HG03095 (cell line): ENCODE results near the gene SYK.
A peak's percentile ranks its signal among the peaks of the same experiment; 100 is the strongest.

Experiments
- ATAC-seq: cut with Tn5 transposase; IDR thresholded peaks from one replicate; pipeline ENCODE4 v1.9.1; 2021; ENCODE audit warnings: moderate library complexity; ENCODE audit not compliant: unreplicated experiment

The SYK gene

GRCh38 chr9:90821697-90822096 is 20.1 kb downstream of the SYK start:
- no peak for ATAC-seq

- no peak for ATAC-seq
Measured at GRCh38 chr9:90822866-90823265, 21.2 kb downstream of the SYK start.

- ATAC-seq, result no peak
Measured at GRCh38 chr9:90825586-90825985, 24.0 kb downstream of the SYK start.

GRCh38 chr9:90826326-90827020 is 24.9 kb downstream of the SYK start:
- no peak for ATAC-seq

GRCh38 chr9:90827181-90827871 is 25.7 kb downstream of the SYK start:
- peak; percentile 64 for ATAC-seq

GRCh38 chr9:90830051-90830450 is 28.4 kb downstream of the SYK start:
- no peak for ATAC-seq

GRCh38 chr9:90830977-90831376 is 29.4 kb downstream of the SYK start:
- peak; percentile 47 for ATAC-seq

GRCh38 chr9:90832261-90832660 is 30.6 kb downstream of the SYK start:
- no peak for ATAC-seq

- ATAC-seq, result no peak
Measured at GRCh38 chr9:90834828-90835595, 33.4 kb downstream of the SYK start.

GRCh38 chr9:90836411-90837080 is 34.9 kb downstream of the SYK start:
- no peak for ATAC-seq

GRCh38 chr9:90838098-90838497 is 36.5 kb downstream of the SYK start:
- no peak for ATAC-seq

GRCh38 chr9:90838581-90839154 is 37.0 kb downstream of the SYK start:
- ATAC-seq, result no peak

GRCh38 chr9:90839183-90839728 is 37.6 kb downstream of the SYK start:
- ATAC-seq, result peak; percentile 64

- no peak for ATAC-seq
Measured at GRCh38 chr9:90840696-90841095, 39.1 kb downstream of the SYK start.

GRCh38 chr9:90841213-90841612 is 39.6 kb downstream of the SYK start:
- no peak for ATAC-seq

- no peak for ATAC-seq
Measured at GRCh38 chr9:90841615-90842014, 40.0 kb downstream of the SYK start.

- ATAC-seq, result no peak
Measured at GRCh38 chr9:90842176-90842777, 40.7 kb downstream of the SYK start.

- ATAC-seq, result no peak
Measured at GRCh38 chr9:90842996-90843395, 41.4 kb downstream of the SYK start.

- no peak for ATAC-seq
Measured at GRCh38 chr9:90843525-90843924, 41.9 kb downstream of the SYK start.

GRCh38 chr9:90844326-90844725 is 42.7 kb downstream of the SYK start:
- ATAC-seq, result no peak
